ENCODE data around the gene CHI3L1.

CHI3L1 gene

DNA sequence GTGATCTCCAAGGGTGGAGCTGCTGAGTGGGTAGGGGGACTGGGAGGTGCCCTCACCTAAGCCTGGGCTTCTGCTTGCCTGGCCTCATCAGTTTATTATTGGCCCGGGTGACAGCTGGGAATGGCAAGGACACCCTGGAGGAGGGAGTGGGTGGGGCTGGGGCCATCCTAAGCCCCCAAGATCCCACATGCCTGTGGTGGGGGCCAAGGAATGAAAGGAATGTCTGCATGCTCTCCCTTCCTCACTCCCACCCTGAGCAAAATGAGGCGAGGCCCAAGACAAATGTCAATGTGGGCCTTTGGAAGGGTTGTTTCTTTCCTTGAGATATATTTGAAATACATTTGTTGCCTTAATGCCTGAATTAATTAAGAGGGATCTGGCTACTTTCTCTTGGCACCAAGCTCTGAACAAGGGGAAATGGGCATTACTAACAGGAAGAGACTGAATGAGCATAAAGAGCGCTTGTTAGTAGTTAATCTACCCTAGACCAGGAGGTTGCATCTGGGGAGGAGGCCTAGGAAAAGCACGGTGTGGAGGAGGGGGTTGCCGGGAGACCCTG, 19.7 kb upstream of the CHI3L1 start:
- DNase-seq (ENCODE audit: low spot score): no peak

DNA sequence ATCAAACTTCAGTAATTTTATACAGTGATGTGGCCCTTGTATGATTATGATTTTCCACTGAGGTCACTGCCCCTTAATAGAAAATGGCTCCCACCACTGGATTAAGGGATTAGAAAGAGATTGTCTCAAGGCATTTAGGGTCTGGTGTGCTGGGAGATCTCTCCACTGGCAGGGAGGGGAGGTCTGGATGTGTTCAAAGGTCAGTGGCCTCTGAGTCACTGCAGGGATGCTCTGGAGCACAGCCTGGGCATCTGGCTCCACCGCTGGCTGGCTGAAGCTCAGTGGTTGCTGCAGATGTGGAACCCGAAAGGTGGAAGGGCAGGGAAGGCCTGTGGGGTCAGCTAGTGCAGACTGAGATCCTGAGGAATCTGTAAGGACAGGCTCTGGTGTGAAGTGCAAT, 18.3 kb upstream of the CHI3L1 start:
- no peak for DNase-seq (ENCODE audit: low spot score)

DNA sequence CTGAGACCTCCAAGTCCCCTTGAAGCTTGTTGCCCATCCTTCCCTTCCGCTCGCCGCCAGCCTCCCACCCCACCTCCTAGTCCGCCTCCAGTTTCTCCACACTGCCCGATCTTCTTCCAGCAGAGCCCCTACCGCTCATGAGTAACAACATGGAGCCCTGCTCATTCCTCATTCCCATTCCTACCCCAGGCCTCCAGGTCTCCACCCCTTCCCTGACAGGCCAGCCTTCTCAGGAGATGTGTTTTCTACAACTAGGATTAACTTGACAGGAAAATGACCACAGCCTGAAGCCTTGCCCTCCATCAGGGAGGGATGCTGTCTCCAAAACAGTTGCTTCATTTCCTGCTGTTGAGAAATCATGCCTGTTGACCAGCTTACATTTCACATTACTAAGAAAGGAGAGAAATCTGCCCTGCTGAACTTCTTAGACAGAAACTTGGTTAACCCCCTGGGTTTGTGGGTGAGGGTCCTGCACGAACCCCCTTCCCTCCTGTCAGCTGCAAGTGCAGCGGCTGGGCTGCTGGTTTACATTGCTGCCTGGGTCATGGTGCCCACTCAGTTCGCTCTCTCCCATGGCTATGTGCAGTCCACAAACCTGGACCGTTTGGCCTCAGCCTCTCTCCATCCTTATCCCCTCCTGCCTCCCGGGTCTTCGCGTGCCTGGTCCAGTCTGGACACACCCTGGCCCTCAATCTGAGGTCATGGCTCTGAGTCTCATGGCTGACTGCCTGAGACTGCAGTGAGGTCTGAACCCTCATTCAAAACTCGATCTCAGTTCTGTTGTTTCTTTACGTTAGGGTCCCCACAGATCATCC, 16.1 kb upstream of the CHI3L1 start:
- no peak for DNase-seq (ENCODE audit: low spot score)

DNA sequence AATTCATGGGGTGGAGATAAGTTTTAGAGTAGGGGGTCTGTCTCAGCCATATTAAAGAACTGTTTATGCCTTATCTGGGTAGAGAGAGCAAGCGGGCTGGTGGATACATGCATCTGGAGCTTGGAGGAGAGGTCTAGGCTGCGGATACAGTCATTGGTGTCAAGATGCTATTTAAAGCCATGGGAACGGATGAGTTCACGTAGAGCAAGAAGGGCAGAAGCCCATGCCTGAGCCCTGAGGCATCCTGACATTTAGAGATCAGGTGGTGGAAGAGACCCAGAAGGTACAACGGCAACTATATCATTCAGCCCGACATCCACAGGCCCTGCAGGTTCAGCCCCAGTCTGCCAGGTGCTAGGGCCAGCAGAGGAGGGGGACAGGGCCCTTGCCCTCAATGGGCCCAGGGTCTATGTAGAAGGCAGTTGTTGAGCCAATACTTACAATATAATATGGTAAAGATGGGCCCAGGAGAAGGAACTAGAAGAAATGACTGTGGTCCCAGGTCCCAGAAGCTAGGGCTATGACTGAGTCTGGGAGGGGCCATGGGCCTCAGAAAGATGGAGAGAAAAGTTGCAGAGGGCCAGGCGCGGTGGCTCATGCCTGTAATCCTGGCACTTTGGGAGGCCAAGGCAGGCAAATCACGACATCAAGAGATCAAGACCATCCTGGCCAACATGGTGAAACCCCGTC, 15.2 kb upstream of the CHI3L1 start:
- DNase-seq (ENCODE audit: low spot score): no peak

DNA sequence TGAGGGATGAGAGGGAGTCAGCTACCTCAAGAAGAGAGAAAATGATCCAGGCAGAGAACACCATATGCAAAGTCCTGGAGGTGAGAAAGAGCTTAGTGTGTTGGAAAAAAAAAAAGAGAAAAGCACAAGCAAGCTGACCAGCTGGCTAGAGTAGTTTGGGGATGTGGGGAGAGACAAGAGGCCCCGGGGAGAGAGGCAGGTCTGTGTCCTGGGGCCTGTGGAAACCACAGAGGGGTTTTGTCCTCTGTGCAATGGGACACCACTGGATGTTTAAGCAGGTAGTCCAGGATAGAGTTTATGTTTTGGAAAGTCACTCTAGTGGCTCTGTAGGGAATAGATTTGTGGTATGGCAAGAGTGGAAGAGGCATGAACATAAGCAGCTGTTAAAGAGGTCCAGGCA, 14.4 kb upstream of the CHI3L1 start:
- DNase-seq (ENCODE audit: low spot score): no peak

DNA sequence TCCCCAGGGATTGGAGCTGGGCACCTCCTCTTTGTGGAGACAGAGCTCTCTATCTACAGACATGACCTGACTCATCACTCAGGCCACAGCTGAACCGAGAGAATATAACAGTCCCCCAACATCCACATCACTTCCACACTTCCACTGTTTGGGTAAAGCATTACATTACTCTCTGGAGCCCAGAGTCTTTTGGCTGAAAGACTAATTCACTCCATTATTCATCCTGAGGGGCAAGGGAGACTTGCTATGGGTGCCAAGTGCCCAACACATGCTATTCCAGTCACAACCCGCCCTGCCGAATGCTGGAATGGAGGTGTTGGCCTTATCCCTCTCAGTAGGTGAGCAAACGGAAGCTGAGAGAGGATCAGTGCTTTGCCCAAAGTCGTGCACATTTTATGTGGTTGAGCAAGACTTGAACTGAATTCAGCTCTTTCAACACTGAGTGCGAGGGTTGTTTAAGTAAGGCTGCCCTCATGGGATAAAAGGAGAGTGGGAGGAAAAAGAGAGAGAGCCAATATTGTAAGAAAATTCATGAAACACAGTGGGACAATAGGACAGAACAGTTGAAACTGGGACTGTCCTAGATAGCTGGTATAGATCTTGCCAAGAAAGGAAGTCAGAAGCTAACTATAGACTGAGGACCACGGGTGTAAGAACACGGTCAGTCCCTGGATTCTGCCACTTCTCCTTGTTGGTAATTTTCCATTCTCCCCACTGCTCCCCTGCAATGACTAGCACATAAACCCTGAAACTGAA, 13.5 kb upstream of the CHI3L1 start:
- DNase-seq (ENCODE audit: low spot score): peak; percentile 85

DNA sequence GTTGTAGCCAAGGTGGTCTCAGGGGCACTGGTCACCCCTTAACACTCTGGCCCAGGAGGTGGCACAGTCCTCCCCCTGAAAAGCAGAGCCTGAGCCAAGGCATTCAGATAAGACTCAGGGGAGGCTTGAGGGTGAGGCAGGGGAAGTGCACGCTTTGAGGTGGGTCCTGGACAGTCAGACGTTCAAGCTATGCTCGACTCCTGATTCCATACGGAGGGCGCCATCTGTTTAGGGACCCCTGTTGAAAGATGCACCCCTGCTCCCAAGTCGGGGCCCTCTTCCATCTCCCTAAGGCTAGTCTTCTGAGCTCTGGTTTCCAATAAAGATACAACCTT, 12.9 kb upstream of the CHI3L1 start:
- no peak for DNase-seq (ENCODE audit: low spot score)

DNA sequence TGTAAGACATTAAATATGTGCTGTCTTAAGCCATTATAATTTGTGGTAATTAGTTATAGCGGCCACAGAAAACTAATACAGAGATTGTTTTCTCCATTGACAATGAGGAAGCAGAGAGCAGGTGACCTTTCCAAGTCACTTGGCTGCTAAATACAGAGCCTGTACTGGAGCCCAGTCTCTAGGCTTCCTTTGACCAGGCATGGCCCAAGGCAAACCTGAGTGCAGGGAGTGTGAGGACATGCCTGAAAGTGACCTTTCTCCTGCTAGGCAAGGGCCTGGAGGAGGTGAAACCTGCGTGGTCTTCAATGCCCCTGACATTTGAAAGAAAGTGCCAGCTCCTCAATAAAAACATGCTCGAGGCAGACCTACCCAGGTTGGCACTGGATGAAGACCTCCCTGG, 12.5 kb upstream of the CHI3L1 start:
- DNase-seq (ENCODE audit: low spot score): no peak

DNA sequence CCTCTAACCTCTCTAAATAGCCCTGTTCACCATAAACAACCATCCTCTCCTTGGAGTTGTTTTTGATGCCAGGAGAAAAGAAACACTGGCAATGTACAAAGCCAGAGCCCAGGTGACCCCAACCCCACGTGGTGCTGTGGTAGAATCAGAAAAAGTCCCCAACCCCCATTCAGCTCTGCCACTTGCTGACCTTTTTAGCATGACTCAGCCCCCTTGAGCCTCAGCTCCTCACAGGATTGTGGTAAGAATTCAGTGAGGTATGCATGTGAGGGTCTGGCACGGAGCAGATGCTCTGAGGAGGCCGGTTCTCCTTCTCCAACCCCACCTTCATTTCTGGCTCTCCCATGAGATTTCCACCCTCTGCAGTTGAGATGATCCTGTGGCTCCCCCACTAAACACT, 11.1 kb upstream of the CHI3L1 start:
- no peak for DNase-seq (ENCODE audit: low spot score)

DNA sequence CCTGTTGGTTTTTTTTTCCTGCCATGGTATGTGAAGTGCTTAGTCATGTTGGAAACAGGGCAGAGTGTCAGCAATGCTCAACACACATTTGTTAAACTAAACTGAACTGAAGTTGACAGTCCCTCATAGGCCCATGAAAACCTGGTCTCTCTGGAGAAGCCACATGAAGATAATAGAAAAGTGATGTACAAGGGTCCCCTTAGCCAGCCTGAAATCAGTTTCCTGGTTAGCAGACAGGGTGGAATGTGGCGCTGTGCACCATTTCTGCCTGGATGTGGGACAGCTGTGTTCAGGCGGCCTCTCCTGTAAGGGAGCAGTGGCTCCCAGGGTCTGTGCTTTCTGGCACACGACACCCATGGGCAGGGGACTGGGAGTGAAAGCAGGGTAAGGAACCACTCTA, 9.9 kb upstream of the CHI3L1 start:
- DNase-seq (ENCODE audit: low spot score): no peak

DNA sequence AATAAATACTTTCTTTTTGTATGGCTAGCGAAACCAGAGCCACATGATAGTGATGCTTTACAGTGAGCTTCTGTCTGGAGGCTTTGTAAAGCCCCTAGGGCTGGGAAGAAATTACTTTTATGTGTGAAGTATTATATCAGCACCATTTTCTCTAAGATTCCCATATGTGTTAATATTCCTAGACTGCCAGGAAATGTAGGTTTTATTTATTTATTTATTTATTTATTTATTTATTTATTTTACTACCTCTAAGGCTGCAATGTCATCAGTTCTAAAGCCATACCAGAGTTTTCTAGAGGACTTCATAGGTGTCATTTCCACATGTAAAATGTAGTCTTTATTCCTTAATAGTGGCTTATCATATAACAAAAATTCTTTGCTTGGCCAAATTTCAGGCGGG, 4.4 kb upstream of the CHI3L1 start:
- DNase-seq (ENCODE audit: low spot score): no peak

DNA sequence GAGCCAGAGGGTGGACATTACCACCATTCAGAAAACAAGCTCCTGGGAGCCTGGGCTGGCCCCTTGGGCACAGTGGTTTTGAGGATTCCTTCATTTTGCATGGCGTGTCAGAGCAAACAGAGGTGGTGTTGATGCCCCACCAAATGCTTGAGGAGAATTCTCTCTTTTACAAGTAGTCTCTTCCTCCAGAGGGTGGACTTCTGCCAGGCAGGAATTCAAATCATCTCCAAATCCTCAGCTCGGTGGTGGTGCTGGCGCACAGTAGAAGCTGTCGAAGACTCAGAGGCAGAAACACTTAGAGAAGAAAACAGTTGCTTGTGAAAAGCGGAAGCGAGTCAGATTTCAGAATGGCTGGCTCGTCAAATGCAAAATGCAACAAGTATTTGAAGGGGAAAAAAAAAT, 3.4 kb upstream of the CHI3L1 start:
- no peak for DNase-seq (ENCODE audit: low spot score)

DNA sequence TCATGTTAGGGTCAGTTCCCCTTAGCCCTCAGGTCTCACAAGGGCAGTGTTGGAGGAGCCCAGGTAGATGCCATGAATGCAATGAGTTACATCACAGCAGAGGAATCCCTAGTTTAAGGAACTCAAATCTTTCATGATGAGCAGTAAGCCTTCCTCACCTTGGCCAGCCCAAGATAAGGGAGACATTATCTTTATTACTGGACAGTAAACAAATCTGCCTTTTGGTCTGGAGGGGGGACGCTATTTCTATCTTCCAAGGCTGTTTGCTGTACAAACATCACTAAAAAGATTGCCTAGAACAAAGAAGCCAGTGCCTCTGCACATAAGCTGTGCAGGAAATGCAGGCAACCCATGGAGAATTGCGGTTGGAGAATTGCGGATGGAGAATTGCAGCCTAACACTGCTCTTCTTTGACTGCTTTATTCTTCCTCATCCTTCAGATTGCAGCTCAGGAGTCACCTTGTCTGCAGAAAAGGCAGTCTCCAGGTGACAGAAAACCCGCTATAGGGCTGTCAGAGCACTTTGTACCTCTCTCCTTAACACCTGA, 2.3 kb upstream of the CHI3L1 start:
- no peak for DNase-seq (ENCODE audit: low spot score)

DNA sequence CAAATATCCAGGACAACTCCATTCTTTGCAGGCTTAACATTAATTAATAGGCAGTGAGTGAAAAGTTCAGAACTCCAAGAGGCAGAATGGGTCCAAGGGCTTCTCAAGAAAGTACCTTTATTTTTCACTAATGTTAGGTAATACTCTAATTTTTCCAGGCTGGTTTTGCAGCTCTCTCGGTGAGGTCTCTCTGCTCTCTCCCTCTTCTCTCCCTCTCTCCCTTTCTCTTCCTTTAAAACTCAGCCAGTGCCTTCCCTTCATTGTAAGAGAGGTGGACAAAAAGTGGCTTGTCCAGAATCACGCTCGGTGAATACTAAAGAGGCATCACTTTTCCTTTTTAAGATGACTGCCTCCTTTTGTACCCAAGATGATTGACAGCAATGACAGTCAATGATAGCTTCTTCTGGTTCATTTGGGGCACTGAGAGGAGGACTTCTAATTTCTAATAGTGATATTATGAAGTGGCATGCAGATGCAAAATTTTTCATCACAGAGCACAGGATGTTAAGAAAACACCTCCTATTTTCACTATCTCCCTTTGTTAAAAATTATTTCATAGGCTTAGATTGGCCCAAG, 1.3 kb upstream of the CHI3L1 start:
- DNase-seq (ENCODE audit: low spot score): no peak

DNA sequence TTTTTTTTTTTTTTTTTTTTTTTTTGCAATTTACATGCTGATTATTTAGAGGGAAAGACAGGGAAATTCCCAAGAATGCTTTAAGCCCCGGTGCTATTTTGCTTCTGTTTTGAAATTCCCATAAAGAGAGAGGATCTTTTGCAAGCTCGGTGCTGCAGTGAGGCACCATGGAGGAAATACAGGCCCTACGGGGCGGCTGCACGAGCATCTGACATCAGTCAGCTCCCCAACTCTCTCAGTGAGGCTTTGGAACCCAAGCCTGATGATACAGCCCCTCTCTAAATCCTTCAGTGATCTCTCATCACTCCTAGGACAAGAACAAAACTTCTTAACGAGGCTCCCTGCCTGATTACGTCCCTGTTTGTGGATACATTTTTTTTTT, 791 bp upstream of the CHI3L1 start:
- peak; percentile 42 for DNase-seq (ENCODE audit: low spot score)

DNA sequence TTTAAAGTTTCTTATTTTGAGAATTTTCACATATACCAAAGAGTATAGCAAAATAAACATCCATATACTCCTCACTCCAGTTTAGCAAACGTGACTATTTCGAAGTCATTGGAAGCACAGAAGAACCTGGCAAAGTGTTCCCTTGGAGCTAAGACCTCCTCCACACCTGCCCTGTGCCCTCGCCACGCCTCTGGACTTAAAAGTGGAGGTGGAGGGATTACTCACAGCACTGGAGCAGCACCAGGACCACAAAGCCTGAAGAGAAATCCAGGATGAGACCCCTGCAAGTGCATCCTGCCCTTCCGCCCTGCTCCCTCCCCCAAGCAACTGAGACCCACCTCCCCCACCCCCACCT, 436 bp downstream of the CHI3L1 start:
- no peak for DNase-seq (ENCODE audit: low spot score)

DNA sequence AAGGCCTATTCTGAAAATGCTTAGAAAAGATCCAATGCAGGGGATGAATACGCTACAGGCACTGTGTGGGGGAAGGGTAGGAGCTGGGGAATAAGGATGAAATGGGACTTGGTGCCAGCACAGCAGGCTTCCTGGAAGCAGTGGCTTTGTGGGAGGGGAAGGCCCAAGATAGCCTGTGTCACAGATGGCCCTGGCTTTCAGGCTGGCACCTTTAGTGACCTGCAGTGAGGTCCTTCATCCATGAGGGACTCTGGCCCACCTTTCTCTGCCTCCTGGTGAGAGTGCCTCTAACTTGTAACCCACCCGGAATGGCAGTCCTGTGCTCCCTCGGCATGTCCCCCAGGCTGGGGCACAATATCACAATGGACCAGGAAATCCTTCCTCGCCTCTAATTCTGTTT, 919 bp downstream of the CHI3L1 start:
- DNase-seq (ENCODE audit: low spot score): peak; percentile 94

DNA sequence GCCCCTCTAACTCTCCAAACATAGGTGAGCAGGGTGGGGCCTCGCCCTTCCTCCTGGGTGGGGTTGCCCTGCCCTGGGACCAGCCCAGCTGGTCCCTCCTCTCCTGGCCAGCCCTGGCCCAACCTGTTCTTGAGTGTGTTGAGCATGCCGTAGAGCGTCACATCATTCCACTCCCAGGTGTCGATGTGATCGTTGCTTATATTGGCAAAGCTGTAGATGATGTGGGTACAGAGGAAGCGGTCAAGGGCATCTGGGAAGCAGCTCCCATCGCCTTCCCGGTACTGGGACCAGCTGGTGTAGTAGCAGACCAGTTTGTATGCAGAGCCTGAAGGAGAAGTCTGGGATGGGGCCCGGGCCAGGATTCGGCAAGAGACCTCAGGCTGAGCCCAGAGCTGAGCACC, 1.4 kb downstream of the CHI3L1 start:
- DNase-seq (ENCODE audit: low spot score): no peak

DNA sequence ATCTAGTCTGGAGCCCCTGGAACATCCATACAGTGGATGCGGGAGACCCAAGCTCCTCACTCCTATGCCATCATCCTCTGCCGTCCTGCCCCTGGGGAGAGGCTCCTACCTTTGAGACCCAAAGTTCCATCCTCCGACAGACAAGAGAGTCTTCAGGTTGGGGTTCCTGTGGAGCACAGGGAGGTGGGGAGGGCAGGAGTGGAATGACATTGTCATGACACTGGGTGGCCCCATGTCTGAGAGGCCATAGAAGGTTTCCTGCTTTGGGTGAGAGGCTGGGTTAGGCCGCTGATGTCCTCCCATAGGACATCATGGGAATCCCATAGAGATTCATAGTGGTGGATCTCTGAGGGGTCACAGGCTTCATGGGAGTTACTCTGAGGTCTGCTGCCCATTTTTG, 2.0 kb downstream of the CHI3L1 start:
- no peak for DNase-seq (ENCODE audit: low spot score)

DNA sequence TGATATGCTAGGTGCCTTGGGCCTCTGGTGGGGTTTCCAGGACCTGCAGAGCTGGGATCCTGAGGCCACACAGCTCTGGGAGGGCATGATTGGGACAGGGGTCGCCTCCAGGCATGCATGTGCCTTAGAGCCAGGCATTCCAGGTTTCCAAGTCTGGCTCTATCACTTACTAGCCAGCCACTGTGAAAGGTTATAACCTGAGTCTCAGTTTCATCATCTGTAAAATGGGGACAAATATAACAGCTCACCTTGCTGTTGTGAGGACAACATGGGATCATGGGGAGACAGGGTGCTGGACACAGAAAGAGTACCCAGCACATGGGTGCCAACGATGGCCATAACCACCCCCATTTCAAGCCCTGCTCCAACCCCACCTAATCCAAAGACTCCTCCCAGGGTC, 2.7 kb downstream of the CHI3L1 start:
- DNase-seq (ENCODE audit: low spot score): no peak

DNA sequence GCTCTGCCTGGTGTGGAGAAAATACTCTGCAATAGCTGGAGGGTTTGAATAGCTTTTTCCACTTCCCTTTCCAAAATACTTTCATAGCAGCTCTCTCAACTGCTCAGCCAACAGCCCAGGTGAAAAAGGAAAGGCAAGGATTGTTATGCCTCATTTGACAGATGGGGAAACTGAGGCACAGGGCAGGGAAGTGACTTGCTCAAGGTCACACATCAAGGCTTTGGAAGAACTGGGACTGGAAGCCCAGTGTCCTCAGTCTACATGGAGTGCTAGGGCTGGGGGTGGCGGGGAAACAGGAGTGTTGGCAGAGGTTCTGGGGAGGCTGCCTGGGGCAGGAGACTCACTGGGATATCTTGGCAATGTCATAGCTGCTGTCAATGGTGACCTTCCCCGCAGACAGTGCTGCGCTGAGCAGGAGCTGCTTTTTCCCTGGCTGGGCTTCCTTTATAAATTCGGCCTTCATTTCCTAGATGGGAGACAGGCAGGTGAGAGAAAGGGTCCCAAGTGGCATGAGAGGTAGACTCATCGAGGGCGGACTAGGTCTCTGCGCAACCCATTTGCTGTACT, 4.0 kb downstream of the CHI3L1 start:
- DNase-seq (ENCODE audit: low spot score): no peak

All from cerebellar cortex (tissue), 1 donor.